Natural killer cell (primary cell): ENCODE measurements around the gene NBEAL2. TPM values are rescaled to one million over a fixed set of nuclear protein-coding genes. Genes with fewer than 3 reads are reported as not detected.

Experiments
- ATAC-seq, 3 donors: fragments of 150-1000 bp in 2 of 3; fragments of 200-7000 bp in 1 of 3; cut with Tn5 transposase; 1 replicate in 1 of 3; 2 replicates in 2 of 3; pipeline ENCODE4 v1.10.0; 2021; ENCODE audit warnings: mild to moderate bottlenecking in 2 of 3, moderate library complexity in 2 of 3
- DNase-seq, 2 donors: peaks; one replicate each; pipeline versions ENCODE4 v3.0.0 to v3.0.0-alpha.2; 2013 to 2021; ENCODE audit warnings: mixed read lengths in 1 of 2
- H3K27ac ChIP-seq: one replicate; pipeline ENCODE4 v1.5.1; 2013; ENCODE audit warnings: mild to moderate bottlenecking, low read length
- H3K27me3 ChIP-seq: one replicate; pipeline ENCODE4 v1.6.1; 2013; ENCODE audit warnings: low read length; ENCODE audit not compliant: control insufficient read depth, insufficient read depth
- H3K36me3 ChIP-seq: one replicate; pipeline ENCODE4 v1.6.1; 2013; ENCODE audit warnings: low read length; ENCODE audit not compliant: control insufficient read depth, insufficient read depth
- H3K4me1 ChIP-seq: one replicate; pipeline ENCODE4 v1.6.1; 2013; ENCODE audit warnings: low read length; ENCODE audit not compliant: control insufficient read depth, insufficient read depth
- H3K4me3 ChIP-seq: one replicate; pipeline ENCODE4 v1.5.1; 2013; ENCODE audit warnings: low read length
- H3K9me3 ChIP-seq: one replicate; pipeline ENCODE4 v1.6.1; 2013; ENCODE audit warnings: low read length; ENCODE audit not compliant: control insufficient read depth, insufficient read depth
- H3K27ac Mint-ChIP-seq, 2 donors: one replicate each; pipeline ENCODE4 v1.8.0; 2022; ENCODE audit warnings: mild to moderate bottlenecking in 2 of 2, mixed read lengths in 2 of 2, moderate library complexity in 1 of 2
- H3K27me3 Mint-ChIP-seq, 2 donors: one replicate each; pipeline ENCODE4 v1.8.0; 2022; ENCODE audit warnings: low read depth in 2 of 2, mixed read lengths in 2 of 2
- H3K36me3 Mint-ChIP-seq: one replicate; pipeline ENCODE4 v1.8.0; 2022; ENCODE audit warnings: mixed read lengths
- H3K4me1 Mint-ChIP-seq, 2 donors: one replicate each; pipeline ENCODE4 v1.8.0; 2022; ENCODE audit warnings: mixed read lengths in 2 of 2
- H3K4me3 Mint-ChIP-seq: one replicate; pipeline ENCODE4 v1.8.0; 2022; ENCODE audit warnings: mild to moderate bottlenecking, moderate library complexity, mixed read lengths
- H3K9me3 Mint-ChIP-seq, 2 donors: one replicate each; pipeline ENCODE4 v1.8.0; 2022; ENCODE audit warnings: mixed read lengths in 2 of 2
- CTCF ChIP-seq: fragments of 200-600 bp; IDR thresholded peaks from one replicate; pipeline ENCODE4 v1.8.0; 2022; ENCODE audit warnings: antibody characterized with exemption
- WGBS: methylation state at CpG from one replicate; pipeline ENCODE4 v1.1.7; 2013; ENCODE audit warnings: missing lambda C conversion rate; ENCODE audit not compliant: insufficient coverage; 5-methylcytosine and 5-hydroxymethylcytosine counted together
- intact Hi-C: fragments of 100-400 bp; cut with micrococcal nuclease; formaldehyde crosslinking; loops from one replicate; pipeline ENCODE4 v1.14.2; 2022
- total RNA-seq, 4 donors: library from RNA; stranded (reverse); fragments of 120-200 nt in 1 of 4; gene quantifications; one replicate each; pipeline versions ENCODE4 v1.2.3 to v1.2.4, GENCODE V29; 2013 to 2022

Gene NBEAL2
- total RNA-seq, 3 donors from 2014 or later (not counting 1 experiment from before 2014, with no cell fraction given): 453 to 536 (median 532) TPM

GRCh38 chr3:47054412-47054811, 74.9 kb downstream of the NBEAL2 start:
- Histone ChIP-seq H3K4me1 (peaks cover 5% of the 10 kb centered on the region), H3K27me3 (no peaks in the 10 kb centered on the region), H3K27ac (no peak overlapping the region), H3K9me3 (no peaks in the 10 kb centered on the region), H3K4me3 (no peak overlapping the region), H3K36me3 (peaks cover 33% of the 10 kb centered on the region)
- H3K9me3 Mint-ChIP-seq: no peaks in the 10 kb centered on the region
- peaks cover 31 to 37% of the 10 kb centered on the region in 2 donors for H3K4me1 Mint-ChIP-seq
- DNase-seq: no peak
- H3K36me3 Mint-ChIP-seq: peaks cover 9% of the 10 kb centered on the region
- H3K27me3 Mint-ChIP-seq: no peaks in the 10 kb centered on the region
- no peak for TF ChIP-seq CTCF
- peak overlapping the region; percentile 5 to 49 for H3K27ac Mint-ChIP-seq
- ATAC-seq: peak in 2 of 3 donors; percentile 35 to 44
- H3K4me3 Mint-ChIP-seq: no peak overlapping the region
- intact Hi-C loops: no loop called here

GRCh38 chr3:47056705-47057104, 77.2 kb downstream of the NBEAL2 start:
- peak overlapping the region; percentile 4 to 39 for H3K27ac Mint-ChIP-seq
- peaks cover 29 to 30% of the 10 kb centered on the region in 2 donors for H3K4me1 Mint-ChIP-seq
- WGBS: 97% methylated on average over 3 of the region's 3 CpGs
- Histone ChIP-seq H3K9me3 (no peaks in the 10 kb centered on the region), H3K4me1 (peaks cover 5% of the 10 kb centered on the region), H3K27me3 (no peaks in the 10 kb centered on the region), H3K27ac (no peak overlapping the region), H3K36me3 (peaks cover 43% of the 10 kb centered on the region), H3K4me3 (no peak overlapping the region)
- ATAC-seq (peak in 2 of 3 donors; percentile 17 to 27), DNase-seq (no peak)
- H3K27me3 Mint-ChIP-seq: no peaks in the 10 kb centered on the region
- no peaks in the 10 kb centered on the region for H3K9me3 Mint-ChIP-seq
- H3K36me3 Mint-ChIP-seq: peaks cover 9% of the 10 kb centered on the region
- intact Hi-C loops: no loop called here
- H3K4me3 Mint-ChIP-seq: no peak overlapping the region
- TF ChIP-seq CTCF: no peak

- H3K27me3 Mint-ChIP-seq: no peaks in the 10 kb centered on the region
- Histone ChIP-seq H3K27ac (no peak overlapping the region), H3K36me3 (peaks cover 43% of the 10 kb centered on the region), H3K9me3 (no peaks in the 10 kb centered on the region), H3K4me3 (no peak overlapping the region), H3K4me1 (peaks cover 5% of the 10 kb centered on the region), H3K27me3 (no peaks in the 10 kb centered on the region)
- TF ChIP-seq CTCF: no peak
- H3K9me3 Mint-ChIP-seq: no peaks in the 10 kb centered on the region
- 70% methylated on average over 3 of the region's 6 CpGs for WGBS
- intact Hi-C loops: no loop called here
- H3K36me3 Mint-ChIP-seq: peaks cover 15% of the 10 kb centered on the region
- H3K27ac Mint-ChIP-seq: peak overlapping the region; percentile 4 to 39
- DNase-seq (peak in 1 of 2 donors; percentile 84), ATAC-seq (peak; percentile 60 to 61 (median 60))
- H3K4me3 Mint-ChIP-seq: no peak overlapping the region
- peaks cover 34 to 35% of the 10 kb centered on the region in 2 donors for H3K4me1 Mint-ChIP-seq
These were observed 77.8 kb downstream of the NBEAL2 start for GRCh38 chr3:47057212-47057671.

Other genes starting within 250 kb of the NBEAL2 start
- not detected for gene MYL3, start 116.2 kb upstream of the NBEAL2 start, total RNA-seq
- gene PTH1R, start 101.9 kb upstream of the NBEAL2 start, total RNA-seq: not detected
- gene CCDC12, start 2.9 kb upstream of the NBEAL2 start, total RNA-seq: 100 to 1,000 TPM; 104 to 114 (median 111) TPM
- 100 to 1,000 TPM in 1 of 3 donors, 10 to 100 TPM in 2; 86.5 to 104 (median 95.9) TPM for gene SETD2, start 184.4 kb downstream of the NBEAL2 start, total RNA-seq